ENCODE data around the gene LTBP1. TPM values are rescaled to one million over a fixed set of nuclear protein-coding genes. Genes with fewer than 3 reads are reported as not detected.

Gene LTBP1
- total and polyA plus RNA-seq, 10 of the 15 experiments (the other 5 are each of a cell fraction or from before 2014, with no cell fraction given) = 0.01 to 0.28 (median 0.12) TPM; not detected in 2

DNA sequence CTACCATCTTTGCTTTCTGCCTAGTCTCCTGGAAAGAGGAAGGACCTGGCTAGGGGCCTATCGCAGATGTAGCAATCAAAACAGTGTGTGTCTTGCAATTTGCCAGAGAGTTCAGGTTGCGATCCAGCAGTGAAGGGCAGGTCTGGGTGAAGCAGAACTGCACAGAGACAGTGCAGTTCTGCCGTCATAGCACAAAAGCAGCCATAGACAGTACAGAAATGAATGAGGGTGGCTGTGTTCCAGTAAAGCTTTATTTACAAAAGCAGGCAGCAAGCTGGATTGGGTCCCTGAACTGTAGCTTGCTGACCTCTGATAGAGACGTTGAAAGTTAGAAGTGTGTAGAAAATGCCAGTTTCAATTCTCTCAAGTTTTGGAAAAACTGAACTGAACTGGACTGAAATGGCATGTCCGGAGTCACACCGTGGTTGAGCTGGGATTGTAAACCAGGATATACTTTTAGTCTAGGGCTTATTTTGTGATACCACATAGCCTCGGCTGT, 186.8 kb downstream of the LTBP1 start:
- POLR2A ChIA-PET = no interaction called here
- CTCF ChIA-PET = no interaction called here
- Histone ChIP-seq H3K9me3 (replicated peaks; ENCODE audit: control insufficient read depth, insufficient read depth, low read length) (no peaks in the 10 kb centered on the region), H3K4me3 (no peak overlapping the region), H3K36me3 (ENCODE audit: control insufficient read depth in 2 of 2, insufficient read depth in 2 of 2, low read length in 1 of 2) (no peaks in the 10 kb centered on the region), H3K4me2 (ENCODE audit: control insufficient read depth, insufficient read depth) (no peak overlapping the region), H3K27ac (ENCODE audit: control insufficient read depth, insufficient read depth) (no peak overlapping the region), H3K79me2 (ENCODE audit: control insufficient read depth, insufficient read depth, low read length) (no peaks in the 10 kb centered on the region), H2AFZ (ENCODE audit: control insufficient read depth, low read depth, low read length) (no peak overlapping the region), H3K4me1 (ENCODE audit: control insufficient read depth, insufficient read depth, low read length) (no peaks in the 10 kb centered on the region), H3K27me3 (replicated peaks in 1 of 2; ENCODE audit: control insufficient read depth in 2 of 2, insufficient read depth in 2 of 2, low read length in 1 of 2) (peaks cover 0 to 2% of the 10 kb centered on the region in 2 experiments; a peak in 1 of 4 replicates), H3K9ac (ENCODE audit: control insufficient read depth, insufficient read depth, low read length) (no peak overlapping the region), H4K20me1 (ENCODE audit: control insufficient read depth, insufficient read depth) (no peaks in the 10 kb centered on the region)
- intact Hi-C loops (cut with micrococcal nuclease; ENCODE audit: unreplicated experiment) = no loop called here
- WGBS (ENCODE audit: insufficient coverage, insufficient replicate concordance, low lambda C conversion rate, missing lambda C conversion rate) = 44% methylated on average over 7 of the region's 7 CpGs
- SMC1A ChIA-PET (ENCODE audit: uncharacterized antibody, unreplicated experiment) = no interaction called here
- no TSS peak for BruUV-seq (replicated peaks)
- ATAC-seq (no peak), FAIRE-seq (no peak), DNase-seq (ENCODE audit: low read depth, low spot score) (no peak)
- in situ Hi-C loops (cut with MboI) = no loop called here
- TF ChIP-seq DPF2 (IDR thresholded peaks at IDR 0.05) = no peak
- RAD21 ChIA-PET (ENCODE audit: unreplicated experiment) = no interaction called here

DNA sequence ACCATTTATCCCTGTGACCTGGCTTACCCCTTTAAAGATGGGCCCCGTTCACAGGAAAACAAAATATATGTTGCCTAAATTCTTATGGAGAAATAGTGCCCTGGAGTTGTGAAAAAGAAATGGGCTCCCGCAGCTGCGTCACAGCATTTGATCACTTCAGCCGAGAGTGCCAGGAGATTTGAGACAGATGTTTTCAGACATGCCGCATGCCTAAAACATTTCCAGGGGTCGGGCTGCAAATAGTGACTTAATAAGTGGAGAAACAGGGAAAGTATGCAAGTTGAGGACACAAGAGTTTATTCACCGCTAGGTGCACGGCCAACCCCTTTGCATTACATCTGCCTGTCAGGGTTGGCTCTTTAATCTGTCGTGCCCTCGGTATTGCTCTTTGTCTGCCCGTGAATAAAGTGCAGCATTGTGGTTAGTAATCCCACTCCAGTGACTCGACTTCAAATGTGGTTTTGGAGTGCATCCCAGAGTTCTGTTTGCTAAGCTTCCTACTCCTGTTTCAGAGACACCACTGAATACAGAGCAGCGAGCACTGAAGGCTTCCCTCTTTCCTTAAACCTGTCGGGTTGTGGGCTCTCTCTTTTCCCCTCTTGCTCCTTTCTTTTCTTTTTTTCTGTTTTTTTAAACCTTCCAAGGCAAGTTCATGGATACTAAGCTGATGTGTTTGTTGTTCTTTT, 187.5 kb downstream of the LTBP1 start:
- no peaks in the 10 kb centered on the region for H3K79me2 ChIP-seq (ENCODE audit: control insufficient read depth, insufficient read depth, low read length)
- intact Hi-C loops (cut with micrococcal nuclease; ENCODE audit: unreplicated experiment) = no loop called here
- no peak for FAIRE-seq

More for the DNA sequence above, 187.5 kb downstream of the LTBP1 start:
- TF ChIP-seq, protein P1, sequence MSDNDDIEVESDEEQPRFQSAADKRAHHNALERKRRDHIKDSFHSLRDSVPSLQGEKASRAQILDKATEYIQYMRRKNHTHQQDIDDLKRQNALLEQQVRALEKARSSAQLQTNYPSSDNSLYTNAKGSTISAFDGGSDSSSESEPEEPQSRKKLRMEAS (IDR thresholded peaks at IDR 0.05; ENCODE audit: low read depth, low read length) = no peak
- TF ChIP-seq NR2F1 (conservative IDR thresholded peaks at IDR 0.05) (no peak), LARP7 (IDR thresholded peaks at IDR 0.05) (no peak), MEF2B (IDR thresholded peaks at IDR 0.05; ENCODE audit: partially characterized antibody, poor library complexity, severe bottlenecking) (no peak), TCF7 (IDR thresholded peaks at IDR 0.05; ENCODE audit: borderline replicate concordance) (no peak), ZNF622 (IDR thresholded peaks at IDR 0.05) (no peak), EP300 (IDR thresholded peaks at IDR 0.05; ENCODE audit: borderline replicate concordance in 1 of 2, control insufficient read depth in 1 of 2, low read depth in 2 of 2, low read length in 2 of 2) (no peak), ASH2L (IDR thresholded peaks at IDR 0.05; ENCODE audit: borderline replicate concordance, low read depth) (no peak), NFYB (IDR thresholded peaks at IDR 0.05; ENCODE audit: insufficient read depth, low read depth, low read length) (no peak), JUND (IDR thresholded peaks at IDR 0.05; ENCODE audit: low read depth, low read length) (no peak), SMAD5 (IDR thresholded peaks at IDR 0.05; ENCODE audit: low read depth) (no peak), KAT2A (conservative IDR thresholded peaks at IDR 0.05; ENCODE audit: control insufficient read depth, low read depth, low read length) (no peak), YY1 (IDR thresholded peaks at IDR 0.05; ENCODE audit: low read depth, low read length) (no peak), SREBF1 (IDR thresholded peaks at IDR 0.05; ENCODE audit: low read length) (no peak), CREM (IDR thresholded peaks at IDR 0.05; ENCODE audit: low read depth) (no peak), MYC (IDR thresholded peaks at IDR 0.05; ENCODE audit: insufficient read depth, insufficient read length, insufficient replicate concordance, low read length, severe bottlenecking) (no peak)
- TF ChIP-seq, protein P2, sequence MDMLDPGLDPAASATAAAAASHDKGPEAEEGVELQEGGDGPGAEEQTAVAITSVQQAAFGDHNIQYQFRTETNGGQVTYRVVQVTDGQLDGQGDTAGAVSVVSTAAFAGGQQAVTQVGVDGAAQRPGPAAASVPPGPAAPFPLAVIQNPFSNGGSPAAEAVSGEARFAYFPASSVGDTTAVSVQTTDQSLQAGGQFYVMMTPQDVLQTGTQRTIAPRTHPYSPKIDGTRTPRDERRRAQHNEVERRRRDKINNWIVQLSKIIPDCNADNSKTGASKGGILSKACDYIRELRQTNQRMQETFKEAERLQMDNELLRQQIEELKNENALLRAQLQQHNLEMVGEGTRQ (IDR thresholded peaks at IDR 0.05; ENCODE audit: borderline replicate concordance, low read depth, low read length) = no peak
- no TSS peak for BruUV-seq (replicated peaks)
- in situ Hi-C loops (cut with MboI) = no loop called here
- Histone ChIP-seq H3K4me3 (no peak overlapping the region), H3K9ac (ENCODE audit: control insufficient read depth, insufficient read depth, low read length) (no peak overlapping the region), H3K36me3 (ENCODE audit: control insufficient read depth in 2 of 2, insufficient read depth in 2 of 2, low read length in 1 of 2) (no peaks in the 10 kb centered on the region), H3K27me3 (replicated peaks in 1 of 2; ENCODE audit: control insufficient read depth in 2 of 2, insufficient read depth in 2 of 2, low read length in 1 of 2) (peaks cover 0 to 2% of the 10 kb centered on the region in 2 experiments; a peak in 1 of 4 replicates), H3K27ac (ENCODE audit: control insufficient read depth, insufficient read depth) (no peak overlapping the region), H2AFZ (ENCODE audit: control insufficient read depth, low read depth, low read length) (no peak overlapping the region), H4K20me1 (ENCODE audit: control insufficient read depth, insufficient read depth) (no peaks in the 10 kb centered on the region), H3K4me1 (ENCODE audit: control insufficient read depth, insufficient read depth, low read length) (no peaks in the 10 kb centered on the region), H3K9me3 (replicated peaks; ENCODE audit: control insufficient read depth, insufficient read depth, low read length) (no peaks in the 10 kb centered on the region), H3K4me2 (ENCODE audit: control insufficient read depth, insufficient read depth) (no peak overlapping the region)
- ATAC-seq = no peak
- ChIA-PET CTCF (no interaction called here), POLR2A (no interaction called here), RAD21 (ENCODE audit: unreplicated experiment) (no interaction called here), SMC1A (ENCODE audit: uncharacterized antibody, unreplicated experiment) (no interaction called here)
- DNase-seq (ENCODE audit: low read depth, low spot score) = no peak
- 61% methylated on average over 14 of the region's 14 CpGs for WGBS (ENCODE audit: insufficient coverage, insufficient replicate concordance, low lambda C conversion rate, missing lambda C conversion rate)

Measured in GM12878 (cell line).